ENCODE data around the gene NFKBIZ. TPM values are rescaled to one million over a fixed set of nuclear protein-coding genes. Genes with fewer than 3 reads are reported as not detected.
"Not testable (repeated sequence)": the region's sequence is repeated elsewhere in the genome, so short reads cannot be mapped to it uniquely, and the experiment has no call there.

NFKBIZ gene
- total RNA-seq, 1 donor from 2014 or later: 8.9 TPM

DNA sequence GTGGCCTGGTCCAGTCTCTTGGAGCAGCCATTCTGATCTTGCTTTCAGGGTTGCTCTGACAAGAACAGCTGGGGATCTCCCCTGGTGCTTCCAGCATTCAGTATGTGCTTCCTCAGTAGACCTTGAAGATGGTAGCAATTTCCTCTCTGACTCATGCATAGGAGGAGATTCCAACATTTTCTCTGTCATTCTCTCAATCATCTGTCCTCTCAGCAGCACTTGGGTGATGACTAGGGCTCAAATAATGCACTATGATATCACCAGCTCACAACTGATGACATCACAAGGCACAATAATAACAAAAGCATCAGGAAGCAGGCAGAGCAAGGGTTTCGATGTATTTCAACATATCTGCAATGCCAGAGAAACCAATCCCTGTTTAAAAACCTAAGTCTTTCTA, 52.7 kb downstream of the NFKBIZ start:
- no peaks in the 10 kb centered on the region for H3K36me3 Mint-ChIP-seq (ENCODE audit: unreplicated experiment)
- no peak overlapping the region for H3K4me3 Mint-ChIP-seq (ENCODE audit: unreplicated experiment)
- no peak for DNase-seq
- no peaks in the 10 kb centered on the region for H3K9me3 Mint-ChIP-seq (ENCODE audit: unreplicated experiment)
- no peak overlapping the region for H3K27ac Mint-ChIP-seq (ENCODE audit: unreplicated experiment)
- TF ChIP-seq, protein P1, sequence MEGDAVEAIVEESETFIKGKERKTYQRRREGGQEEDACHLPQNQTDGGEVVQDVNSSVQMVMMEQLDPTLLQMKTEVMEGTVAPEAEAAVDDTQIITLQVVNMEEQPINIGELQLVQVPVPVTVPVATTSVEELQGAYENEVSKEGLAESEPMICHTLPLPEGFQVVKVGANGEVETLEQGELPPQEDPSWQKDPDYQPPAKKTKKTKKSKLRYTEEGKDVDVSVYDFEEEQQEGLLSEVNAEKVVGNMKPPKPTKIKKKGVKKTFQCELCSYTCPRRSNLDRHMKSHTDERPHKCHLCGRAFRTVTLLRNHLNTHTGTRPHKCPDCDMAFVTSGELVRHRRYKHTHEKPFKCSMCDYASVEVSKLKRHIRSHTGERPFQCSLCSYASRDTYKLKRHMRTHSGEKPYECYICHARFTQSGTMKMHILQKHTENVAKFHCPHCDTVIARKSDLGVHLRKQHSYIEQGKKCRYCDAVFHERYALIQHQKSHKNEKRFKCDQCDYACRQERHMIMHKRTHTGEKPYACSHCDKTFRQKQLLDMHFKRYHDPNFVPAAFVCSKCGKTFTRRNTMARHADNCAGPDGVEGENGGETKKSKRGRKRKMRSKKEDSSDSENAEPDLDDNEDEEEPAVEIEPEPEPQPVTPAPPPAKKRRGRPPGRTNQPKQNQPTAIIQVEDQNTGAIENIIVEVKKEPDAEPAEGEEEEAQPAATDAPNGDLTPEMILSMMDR (IDR thresholded peaks at IDR 0.05; ENCODE audit: partially characterized antibody, unreplicated experiment): no peak
- H3K4me1 Mint-ChIP-seq (ENCODE audit: low read depth, unreplicated experiment): no peaks in the 10 kb centered on the region
- no peaks in the 10 kb centered on the region for H3K27me3 Mint-ChIP-seq (ENCODE audit: unreplicated experiment)

DNA sequence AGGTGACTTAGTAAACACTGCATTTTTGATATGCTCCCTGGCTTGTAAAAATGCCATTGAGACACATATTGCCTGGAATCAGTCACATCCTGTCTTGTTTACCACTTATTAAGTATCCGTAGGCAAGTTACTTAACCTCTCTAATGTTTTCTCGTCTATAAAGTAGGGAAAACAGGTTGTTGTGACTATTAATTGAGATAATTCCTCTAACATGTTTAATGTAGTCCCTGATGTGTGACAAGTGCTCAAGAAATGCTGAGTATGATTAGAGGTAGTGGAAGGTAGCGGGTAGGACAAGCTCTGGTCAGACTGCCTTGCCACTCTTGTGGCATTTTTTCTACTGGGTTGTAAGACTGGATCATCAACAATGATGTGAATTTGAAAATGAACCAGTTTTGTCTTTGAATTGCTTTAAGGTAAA, 54.1 kb downstream of the NFKBIZ start:
- H3K4me1 Mint-ChIP-seq (ENCODE audit: low read depth, unreplicated experiment): no peaks in the 10 kb centered on the region
- DNase-seq: no peak
- H3K9me3 Mint-ChIP-seq (ENCODE audit: unreplicated experiment): no peaks in the 10 kb centered on the region
- no peak overlapping the region for H3K27ac Mint-ChIP-seq (ENCODE audit: unreplicated experiment)
- no peaks in the 10 kb centered on the region for H3K36me3 Mint-ChIP-seq (ENCODE audit: unreplicated experiment)
- TF ChIP-seq, protein P1 (IDR thresholded peaks at IDR 0.05; ENCODE audit: partially characterized antibody, unreplicated experiment): no peak
- no peaks in the 10 kb centered on the region for H3K27me3 Mint-ChIP-seq (ENCODE audit: unreplicated experiment)
- no peak overlapping the region for H3K4me3 Mint-ChIP-seq (ENCODE audit: unreplicated experiment)

DNA sequence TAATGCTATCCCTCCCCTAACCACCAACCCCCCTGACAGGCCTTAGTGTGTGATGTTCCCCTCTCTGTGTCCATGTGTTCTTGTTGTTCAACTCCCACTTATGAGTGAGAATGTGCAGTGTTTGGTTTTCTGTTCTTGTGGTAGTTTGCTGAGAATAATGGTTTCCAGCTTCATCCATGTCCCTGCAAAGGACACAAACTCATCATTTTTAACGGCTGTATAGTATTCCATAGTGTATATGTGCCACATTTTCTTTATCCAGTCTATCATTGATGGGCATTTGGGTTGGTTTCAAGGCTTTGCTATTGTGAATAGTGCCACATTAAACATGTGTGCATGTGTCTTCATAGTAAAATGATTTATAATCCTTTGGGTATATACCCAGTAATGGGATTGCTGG, 56.3 kb downstream of the NFKBIZ start:
- not testable (repeated sequence) for H3K9me3 Mint-ChIP-seq (ENCODE audit: unreplicated experiment); H3K4me3 Mint-ChIP-seq (ENCODE audit: unreplicated experiment); H3K4me1 Mint-ChIP-seq (ENCODE audit: low read depth, unreplicated experiment); DNase-seq; H3K36me3 Mint-ChIP-seq (ENCODE audit: unreplicated experiment); H3K27ac Mint-ChIP-seq (ENCODE audit: unreplicated experiment); H3K27me3 Mint-ChIP-seq (ENCODE audit: unreplicated experiment)

Other genes starting within 250 kb of the NFKBIZ start
- 15.7 TPM for gene ZBTB11, start 172.4 kb upstream of the NFKBIZ start, total RNA-seq (ENCODE audit: unreplicated experiment)
- 864 TPM for gene RPL24, start 162.8 kb upstream of the NFKBIZ start, total RNA-seq (ENCODE audit: unreplicated experiment)
- gene CEP97, start 124.9 kb upstream of the NFKBIZ start, total RNA-seq (ENCODE audit: unreplicated experiment): 25.1 TPM
- 29.1 TPM for gene NXPE3, start 70.3 kb upstream of the NFKBIZ start, total RNA-seq (ENCODE audit: unreplicated experiment)

Measured in glutamatergic neuron (in vitro differentiated cells).